ENCODE results near the gene TMC2.
"Not testable (repeated sequence)": the region's sequence is repeated elsewhere in the genome, so short reads cannot be mapped to it uniquely, and the experiment has no call there.

The TMC2 gene

GRCh38 chr20:2536560-2536986 is at the start of gene TMC2:
TSS of gene TMC2 (plus strand) at chr20:2536573. CDS start at chr20:2536622, 49 bp downstream.
- no peak within 1 kb of the TSS for H3K27ac ChIP-seq
- DNase-seq (ENCODE audit: low read depth, low spot score) = no peak

- not testable (repeated sequence) for H3K27ac ChIP-seq; DNase-seq (ENCODE audit: low read depth, low spot score)
Measured at GRCh38 chr20:2502808-2503384, 33.5 kb upstream of the TMC2 start.

GRCh38 chr20:2504803-2505202 is 31.6 kb upstream of the TMC2 start:
- not testable (repeated sequence) for H3K27ac ChIP-seq; DNase-seq (ENCODE audit: low read depth, low spot score)

- H3K27ac ChIP-seq; DNase-seq (ENCODE audit: low read depth, low spot score): not testable (repeated sequence)
Measured at GRCh38 chr20:2506426-2506825, 29.9 kb upstream of the TMC2 start.

GRCh38 chr20:2507464-2507863 is 28.9 kb upstream of the TMC2 start:
- no peak for DNase-seq (ENCODE audit: low read depth, low spot score)
- H3K27ac ChIP-seq = peak overlapping the region; percentile 50

- no peak for DNase-seq (ENCODE audit: low read depth, low spot score)
- peak overlapping the region; percentile 50 for H3K27ac ChIP-seq
Measured at GRCh38 chr20:2507875-2508630, 28.3 kb upstream of the TMC2 start.

- peak; percentile 27 for DNase-seq (ENCODE audit: low read depth, low spot score)
Measured at GRCh38 chr20:2508631-2509467, 27.5 kb upstream of the TMC2 start, which contains the start of gene ZNF343. TSS of gene ZNF343 (minus strand) at chr20:2508915. CDS start at chr20:2493895, 15,020 bp downstream.

GRCh38 chr20:2509468-2509781 is 26.9 kb upstream of the TMC2 start:
- peak overlapping the region; percentile 50 for H3K27ac ChIP-seq

More at GRCh38 chr20:2508631-2509467, 27.5 kb upstream of the TMC2 start, which contains the start of gene ZNF343:
- H3K27ac ChIP-seq = peak within 1 kb of the TSS; percentile 50

GRCh38 chr20:2509794-2510193 is 26.6 kb upstream of the TMC2 start:
- no peak for DNase-seq (ENCODE audit: low read depth, low spot score)
- no peak overlapping the region for H3K27ac ChIP-seq

More at GRCh38 chr20:2509468-2509781, 26.9 kb upstream of the TMC2 start:
- DNase-seq (ENCODE audit: low read depth, low spot score) = no peak

- no peak overlapping the region for H3K27ac ChIP-seq
- DNase-seq (ENCODE audit: low read depth, low spot score) = no peak
Measured at GRCh38 chr20:2515203-2515602, 21.2 kb upstream of the TMC2 start.

- no peak for DNase-seq (ENCODE audit: low read depth, low spot score)
- H3K27ac ChIP-seq = no peak overlapping the region
Measured at GRCh38 chr20:2516399-2516798, 20.0 kb upstream of the TMC2 start.

- no peak for DNase-seq (ENCODE audit: low read depth, low spot score)
- no peak overlapping the region for H3K27ac ChIP-seq
Measured at GRCh38 chr20:2518096-2518495, 18.3 kb upstream of the TMC2 start.

GRCh38 chr20:2518558-2518957 is 17.8 kb upstream of the TMC2 start:
- DNase-seq (ENCODE audit: low read depth, low spot score) = no peak
- H3K27ac ChIP-seq = no peak overlapping the region

GRCh38 chr20:2519115-2519809 is 17.1 kb upstream of the TMC2 start:
- DNase-seq (ENCODE audit: low read depth, low spot score) = no peak
- no peak overlapping the region for H3K27ac ChIP-seq

- DNase-seq (ENCODE audit: low read depth, low spot score) = no peak
- H3K27ac ChIP-seq = no peak overlapping the region
Measured at GRCh38 chr20:2520617-2521016, 15.8 kb upstream of the TMC2 start.

GRCh38 chr20:2521369-2522305 is 14.7 kb upstream of the TMC2 start:
- H3K27ac ChIP-seq = no peak overlapping the region
- no peak for DNase-seq (ENCODE audit: low read depth, low spot score)

GRCh38 chr20:2522826-2523429 is 13.4 kb upstream of the TMC2 start:
- H3K27ac ChIP-seq; DNase-seq (ENCODE audit: low read depth, low spot score): not testable (repeated sequence)

- no peak for DNase-seq (ENCODE audit: low read depth, low spot score)
- no peak overlapping the region for H3K27ac ChIP-seq
Measured at GRCh38 chr20:2523919-2524708, 12.3 kb upstream of the TMC2 start.

All from epithelial cell of prostate (primary cell).